Tibial nerve (tissue), 4 donors: ENCODE results near the gene AP2B1.

ENCODE experiments used
- CTCF ChIP-seq, 5 experiments: fragments of 200-600 bp in 3 of 5; fragments of 450-650 bp in 2 of 5; sonication (generic) in 3 of 5; IDR thresholded peaks; one replicate each; pipeline ENCODE4 v1.5.1; 2016 to 2019; ENCODE audit warnings: antibody characterized with exemption in 5 of 5, mild to moderate bottlenecking in 3 of 5, moderate library complexity in 2 of 5
- EP300 ChIP-seq, 2 donors: sonication (generic); formaldehyde crosslinking; IDR thresholded peaks; one replicate each; pipeline ENCODE4 v1.6.1; 2017; ENCODE audit warnings: antibody characterized with exemption in 2 of 2, mild to moderate bottlenecking in 1 of 2
- POLR2A ChIP-seq, 2 donors: fragments of 450-650 bp; IDR thresholded peaks; one replicate each; pipeline ENCODE4 v1.6.1; 2017; ENCODE audit warnings: antibody characterized with exemption in 2 of 2, mild to moderate bottlenecking in 2 of 2, moderate library complexity in 2 of 2

- TF ChIP-seq CTCF (IDR thresholded peaks at IDR 0.05) (no peak), EP300 (IDR thresholded peaks at IDR 0.05) (no peak), POLR2A (IDR thresholded peaks at IDR 0.05) (no peak)
Observed at GRCh38 chr17:35733366-35733765, 146.2 kb downstream of the AP2B1 start.
